ENCODE data around the gene PDCD11. TPM values are rescaled to one million over a fixed set of nuclear protein-coding genes. Genes with fewer than 3 reads are reported as not detected.

PDCD11 gene
- total RNA-seq, 2 experiments from 2014 or later = 13.3 to 16.4 TPM

- Mint-ChIP-seq H3K4me1 (ENCODE audit: low read depth) (peaks cover 55% of the 10 kb centered on the region), H3K27ac (peak overlapping the region; percentile 96), H3K4me3 (peak overlapping the region; percentile 99), H3K36me3 (ENCODE audit: low read depth) (peaks cover 65% of the 10 kb centered on the region), H3K27me3 (no peaks in the 10 kb centered on the region), H3K9me3 (no peaks in the 10 kb centered on the region)
- H3K27ac ChIP-seq (ENCODE audit: low read depth in 1 of 2, low read length in 2 of 2) = peak overlapping the region; percentile 61 to 67
- H3K36me3 ChIP-seq (ENCODE audit: insufficient read depth, low read length) = peaks cover 36% of the 10 kb centered on the region
- peaks cover 23% of the 10 kb centered on the region for H3K4me1 ChIP-seq (ENCODE audit: insufficient read depth, low read length)
- intact Hi-C loops (cut with DNase I, micrococcal nuclease) = loop anchor here (1.0 kb wide), 1 partner anchor 27 kb away; no protein-coding TSS in a partner anchor
- H3K4me3 ChIP-seq (ENCODE audit: low read length) = peak overlapping the region; percentile 95
- DNase-seq (peak in 1 of 14 experiments; percentile 4), ATAC-seq (ENCODE audit: poor library complexity) (no peak)
- H3K27me3 ChIP-seq (ENCODE audit: control insufficient read depth in 1 of 2, insufficient read depth in 2 of 2, low read length in 2 of 2) = no peaks in the 10 kb centered on the region
- ChIA-PET CTCF (interaction anchor here (0.8 kb wide), 2 partner anchors 12 to 21 kb away, joined by 3 read pairs; no protein-coding TSS in a partner anchor), POLR2A (interaction anchor here (0.8 to 2.8 kb wide), 7 partner anchors 12 to 57 kb away, joined by 3 to 27 read pairs (median 5); partner anchors contain the start of genes CALHM2, PCGF6 and TAF5)
- TF ChIP-seq CTCF (IDR thresholded peaks at IDR 0.05) = no peak
- no peaks in the 10 kb centered on the region for H3K9me3 ChIP-seq (ENCODE audit: control insufficient read depth in 1 of 2, insufficient read depth in 1 of 2, low read length in 2 of 2)
Measured at GRCh38 chr10:103395754-103396066, 716 bp upstream of the PDCD11 start.

GRCh38 chr10:103396789-103397087 lies 312 bp downstream of the PDCD11 start:
- peaks cover 55% of the 10 kb centered on the region for H3K4me1 Mint-ChIP-seq (ENCODE audit: low read depth)
- Histone ChIP-seq H3K4me1 (ENCODE audit: insufficient read depth, low read length) (peaks cover 23% of the 10 kb centered on the region), H3K9me3 (ENCODE audit: control insufficient read depth in 1 of 2, insufficient read depth in 1 of 2, low read length in 2 of 2) (no peaks in the 10 kb centered on the region), H3K27ac (ENCODE audit: low read depth in 1 of 2, low read length in 2 of 2) (peak overlapping the region; percentile 56 to 61), H3K36me3 (ENCODE audit: insufficient read depth, low read length) (peaks cover 39% of the 10 kb centered on the region), H3K4me3 (ENCODE audit: low read length) (peak overlapping the region; percentile 95), H3K27me3 (ENCODE audit: control insufficient read depth in 1 of 2, insufficient read depth in 2 of 2, low read length in 2 of 2) (no peaks in the 10 kb centered on the region)
- TF ChIP-seq CTCF (IDR thresholded peaks at IDR 0.05) = no peak
- no peak for ATAC-seq (ENCODE audit: poor library complexity)
- no peaks in the 10 kb centered on the region for H3K27me3 Mint-ChIP-seq
- POLR2A ChIA-PET = interaction anchor here (1.4 to 2.8 kb wide), 4 partner anchors 29 to 56 kb away, joined by 5 to 27 read pairs (median 6); partner anchors contain the start of genes CALHM2, PCGF6 and TAF5
- H3K36me3 Mint-ChIP-seq (ENCODE audit: low read depth) = peaks cover 68% of the 10 kb centered on the region
- peak overlapping the region; percentile 99 for H3K4me3 Mint-ChIP-seq
- intact Hi-C loops (cut with DNase I, micrococcal nuclease) = loop anchor here (1.0 kb wide), 1 partner anchor 28 kb away; no protein-coding TSS in a partner anchor
- no peak for DNase-seq
- peak overlapping the region; percentile 96 for H3K27ac Mint-ChIP-seq
- H3K9me3 Mint-ChIP-seq = no peaks in the 10 kb centered on the region
- CTCF ChIA-PET = no interaction called here

- Mint-ChIP-seq H3K36me3 (ENCODE audit: low read depth) (peaks cover 65% of the 10 kb centered on the region), H3K27ac (peak overlapping the region; percentile 96), H3K4me3 (peak overlapping the region; percentile 99), H3K9me3 (no peaks in the 10 kb centered on the region), H3K27me3 (no peaks in the 10 kb centered on the region), H3K4me1 (ENCODE audit: low read depth) (peaks cover 55% of the 10 kb centered on the region)
- H3K36me3 ChIP-seq (ENCODE audit: insufficient read depth, low read length) = peaks cover 39% of the 10 kb centered on the region
- H3K4me3 ChIP-seq (ENCODE audit: low read length) = peak overlapping the region; percentile 95
- H3K9me3 ChIP-seq (ENCODE audit: control insufficient read depth in 1 of 2, insufficient read depth in 1 of 2, low read length in 2 of 2) = no peaks in the 10 kb centered on the region
- H3K27ac ChIP-seq (ENCODE audit: low read depth in 1 of 2, low read length in 2 of 2) = peak overlapping the region in 1 of 2 donors; percentile 61
- no peaks in the 10 kb centered on the region for H3K27me3 ChIP-seq (ENCODE audit: control insufficient read depth in 1 of 2, insufficient read depth in 2 of 2, low read length in 2 of 2)
- TF ChIP-seq CTCF (IDR thresholded peaks at IDR 0.05) = no peak
- CTCF ChIA-PET = no interaction called here
- peaks cover 23% of the 10 kb centered on the region for H3K4me1 ChIP-seq (ENCODE audit: insufficient read depth, low read length)
- intact Hi-C loops (cut with DNase I, micrococcal nuclease) = no loop called here
- peak in 1 of 14 experiments; percentile 22 for DNase-seq
- no peak for ATAC-seq (ENCODE audit: poor library complexity)
- POLR2A ChIA-PET = interaction anchor here (1.4 to 2.8 kb wide), 4 partner anchors 29 to 55 kb away, joined by 5 to 27 read pairs (median 6); partner anchors contain the start of genes CALHM2, PCGF6 and TAF5
Measured at GRCh38 chr10:103397191-103397825, 882 bp downstream of the PDCD11 start.
